ENCODE data around the gene CHD3. TPM values are rescaled to one million over a fixed set of nuclear protein-coding genes. Genes with fewer than 3 reads are reported as not detected.

The CHD3 gene
- polyA plus RNA-seq, 1 of the 3 experiments (the other 2 are of a cell fraction), result 56.2 TPM

DNA sequence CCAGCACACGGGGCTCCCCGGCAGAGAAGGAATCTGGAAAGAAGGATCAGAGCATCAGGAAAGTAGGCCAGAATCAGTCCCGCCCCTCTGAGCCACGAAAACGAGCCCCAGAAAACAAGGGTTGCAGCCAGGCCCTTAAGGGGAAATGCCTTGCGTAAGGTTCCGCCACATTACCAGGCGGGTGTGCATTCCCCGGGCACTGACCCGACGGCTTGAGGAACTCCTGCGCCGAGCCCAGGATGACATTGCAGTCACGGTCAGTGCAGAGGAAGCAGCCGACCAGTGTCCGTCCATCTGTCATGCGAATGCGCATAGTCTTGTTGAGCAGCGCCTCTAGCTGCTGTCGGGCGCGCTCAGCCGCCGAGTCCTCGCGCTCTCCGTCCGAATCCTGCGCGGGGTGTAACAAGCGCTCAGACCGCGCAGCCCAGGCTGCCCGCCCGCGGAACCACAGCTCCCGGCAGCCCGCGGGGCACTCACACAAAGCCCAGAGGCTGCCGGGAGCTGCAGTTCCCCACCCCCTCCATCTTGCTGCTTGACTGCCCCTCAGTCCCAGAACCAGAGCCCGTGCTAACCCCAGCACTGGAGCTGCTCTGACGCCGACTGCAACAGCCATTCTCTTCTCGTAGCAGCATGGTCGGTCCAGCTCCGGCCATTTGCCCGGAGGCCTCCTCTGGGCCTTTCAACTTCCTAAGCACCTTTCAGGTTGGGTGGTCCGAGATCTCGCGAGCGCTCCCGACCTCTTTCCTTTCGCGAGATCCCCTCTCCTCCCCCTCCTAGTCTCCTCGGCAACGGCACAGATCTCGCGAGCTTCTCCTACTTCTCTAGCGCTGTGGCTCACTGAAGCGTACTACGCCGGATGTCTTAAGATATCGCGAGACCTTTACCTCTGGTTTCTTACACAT, 31.5 kb upstream of the CHD3 start, which contains the start of gene NAA38 (continued):
- TF ChIP-seq, protein P1, sequence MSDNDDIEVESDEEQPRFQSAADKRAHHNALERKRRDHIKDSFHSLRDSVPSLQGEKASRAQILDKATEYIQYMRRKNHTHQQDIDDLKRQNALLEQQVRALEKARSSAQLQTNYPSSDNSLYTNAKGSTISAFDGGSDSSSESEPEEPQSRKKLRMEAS (IDR thresholded peaks at IDR 0.05; ENCODE audit: low read depth), result peak; percentile 61; the same call in 1 of the 2 replicates
- TF ChIP-seq POLR2AphosphoS5 (IDR thresholded peaks at IDR 0.05; ENCODE audit: low read depth, low read length) (peak; percentile 90), TEAD4 (IDR thresholded peaks at IDR 0.05; ENCODE audit: borderline replicate concordance, insufficient read depth) (no peak), TAF1 (IDR thresholded peaks at IDR 0.05; ENCODE audit: borderline replicate concordance, low read depth, low read length) (peak; percentile 49), FOXM1 (IDR thresholded peaks at IDR 0.05; ENCODE audit: low read depth) (no peak), FOSL2 (IDR thresholded peaks at IDR 0.05; ENCODE audit: borderline replicate concordance, low read depth) (no peak; the same call in 1 of the 2 replicates), MXI1 (IDR thresholded peaks at IDR 0.05; ENCODE audit: low read depth, low read length) (peak; percentile 89), RAD21 (IDR thresholded peaks at IDR 0.05; ENCODE audit: low read length) (peak; percentile 38), YY1 (IDR thresholded peaks at IDR 0.05; ENCODE audit: low read depth) (peak; percentile 86), EP300 (IDR thresholded peaks at IDR 0.05; ENCODE audit: borderline replicate concordance in 1 of 2, low read depth in 1 of 2, low read length in 1 of 2) (0 out of 4 replicates have a peak, but pooled peaks of 1 of the 2 experiments have one; percentile 6)
- TF ChIP-seq, protein P2, sequence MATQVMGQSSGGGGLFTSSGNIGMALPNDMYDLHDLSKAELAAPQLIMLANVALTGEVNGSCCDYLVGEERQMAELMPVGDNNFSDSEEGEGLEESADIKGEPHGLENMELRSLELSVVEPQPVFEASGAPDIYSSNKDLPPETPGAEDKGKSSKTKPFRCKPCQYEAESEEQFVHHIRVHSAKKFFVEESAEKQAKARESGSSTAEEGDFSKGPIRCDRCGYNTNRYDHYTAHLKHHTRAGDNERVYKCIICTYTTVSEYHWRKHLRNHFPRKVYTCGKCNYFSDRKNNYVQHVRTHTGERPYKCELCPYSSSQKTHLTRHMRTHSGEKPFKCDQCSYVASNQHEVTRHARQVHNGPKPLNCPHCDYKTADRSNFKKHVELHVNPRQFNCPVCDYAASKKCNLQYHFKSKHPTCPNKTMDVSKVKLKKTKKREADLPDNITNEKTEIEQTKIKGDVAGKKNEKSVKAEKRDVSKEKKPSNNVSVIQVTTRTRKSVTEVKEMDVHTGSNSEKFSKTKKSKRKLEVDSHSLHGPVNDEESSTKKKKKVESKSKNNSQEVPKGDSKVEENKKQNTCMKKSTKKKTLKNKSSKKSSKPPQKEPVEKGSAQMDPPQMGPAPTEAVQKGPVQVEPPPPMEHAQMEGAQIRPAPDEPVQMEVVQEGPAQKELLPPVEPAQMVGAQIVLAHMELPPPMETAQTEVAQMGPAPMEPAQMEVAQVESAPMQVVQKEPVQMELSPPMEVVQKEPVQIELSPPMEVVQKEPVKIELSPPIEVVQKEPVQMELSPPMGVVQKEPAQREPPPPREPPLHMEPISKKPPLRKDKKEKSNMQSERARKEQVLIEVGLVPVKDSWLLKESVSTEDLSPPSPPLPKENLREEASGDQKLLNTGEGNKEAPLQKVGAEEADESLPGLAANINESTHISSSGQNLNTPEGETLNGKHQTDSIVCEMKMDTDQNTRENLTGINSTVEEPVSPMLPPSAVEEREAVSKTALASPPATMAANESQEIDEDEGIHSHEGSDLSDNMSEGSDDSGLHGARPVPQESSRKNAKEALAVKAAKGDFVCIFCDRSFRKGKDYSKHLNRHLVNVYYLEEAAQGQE (IDR thresholded peaks at IDR 0.05; ENCODE audit: low read depth, low read length), result no peak
- TF ChIP-seq, protein P3, sequence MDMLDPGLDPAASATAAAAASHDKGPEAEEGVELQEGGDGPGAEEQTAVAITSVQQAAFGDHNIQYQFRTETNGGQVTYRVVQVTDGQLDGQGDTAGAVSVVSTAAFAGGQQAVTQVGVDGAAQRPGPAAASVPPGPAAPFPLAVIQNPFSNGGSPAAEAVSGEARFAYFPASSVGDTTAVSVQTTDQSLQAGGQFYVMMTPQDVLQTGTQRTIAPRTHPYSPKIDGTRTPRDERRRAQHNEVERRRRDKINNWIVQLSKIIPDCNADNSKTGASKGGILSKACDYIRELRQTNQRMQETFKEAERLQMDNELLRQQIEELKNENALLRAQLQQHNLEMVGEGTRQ (IDR thresholded peaks at IDR 0.05; ENCODE audit: borderline replicate concordance, low read depth, low read length), result no peak
- TF ChIP-seq, protein P4, sequence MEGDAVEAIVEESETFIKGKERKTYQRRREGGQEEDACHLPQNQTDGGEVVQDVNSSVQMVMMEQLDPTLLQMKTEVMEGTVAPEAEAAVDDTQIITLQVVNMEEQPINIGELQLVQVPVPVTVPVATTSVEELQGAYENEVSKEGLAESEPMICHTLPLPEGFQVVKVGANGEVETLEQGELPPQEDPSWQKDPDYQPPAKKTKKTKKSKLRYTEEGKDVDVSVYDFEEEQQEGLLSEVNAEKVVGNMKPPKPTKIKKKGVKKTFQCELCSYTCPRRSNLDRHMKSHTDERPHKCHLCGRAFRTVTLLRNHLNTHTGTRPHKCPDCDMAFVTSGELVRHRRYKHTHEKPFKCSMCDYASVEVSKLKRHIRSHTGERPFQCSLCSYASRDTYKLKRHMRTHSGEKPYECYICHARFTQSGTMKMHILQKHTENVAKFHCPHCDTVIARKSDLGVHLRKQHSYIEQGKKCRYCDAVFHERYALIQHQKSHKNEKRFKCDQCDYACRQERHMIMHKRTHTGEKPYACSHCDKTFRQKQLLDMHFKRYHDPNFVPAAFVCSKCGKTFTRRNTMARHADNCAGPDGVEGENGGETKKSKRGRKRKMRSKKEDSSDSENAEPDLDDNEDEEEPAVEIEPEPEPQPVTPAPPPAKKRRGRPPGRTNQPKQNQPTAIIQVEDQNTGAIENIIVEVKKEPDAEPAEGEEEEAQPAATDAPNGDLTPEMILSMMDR (IDR thresholded peaks at IDR 0.05), result peak; percentile 47
- TF ChIP-seq, protein P5, sequence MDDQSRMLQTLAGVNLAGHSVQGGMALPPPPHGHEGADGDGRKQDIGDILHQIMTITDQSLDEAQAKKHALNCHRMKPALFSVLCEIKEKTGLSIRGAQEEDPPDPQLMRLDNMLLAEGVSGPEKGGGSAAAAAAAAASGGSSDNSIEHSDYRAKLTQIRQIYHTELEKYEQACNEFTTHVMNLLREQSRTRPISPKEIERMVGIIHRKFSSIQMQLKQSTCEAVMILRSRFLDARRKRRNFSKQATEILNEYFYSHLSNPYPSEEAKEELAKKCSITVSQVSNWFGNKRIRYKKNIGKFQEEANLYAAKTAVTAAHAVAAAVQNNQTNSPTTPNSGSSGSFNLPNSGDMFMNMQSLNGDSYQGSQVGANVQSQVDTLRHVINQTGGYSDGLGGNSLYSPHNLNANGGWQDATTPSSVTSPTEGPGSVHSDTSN (IDR thresholded peaks at IDR 0.05), result peak; percentile 38; the same call in 1 of the 2 replicates

All from SK-N-SH (cell line).